ENCODE data around the gene CTNNA1.

GRCh38 chr5:138922494-138922893 is 169.3 kb downstream of the CTNNA1 start:
- TF ChIP-seq CTCF (IDR thresholded peaks at IDR 0.05; ENCODE audit: low read depth, low read length) (no peak), POLR2A (IDR thresholded peaks at IDR 0.05; ENCODE audit: extremely low read depth, insufficient read length) (no peak), MYC (IDR thresholded peaks at IDR 0.05; ENCODE audit: low read depth, low read length) (no peak)
- TF ChIP-seq, protein P1, sequence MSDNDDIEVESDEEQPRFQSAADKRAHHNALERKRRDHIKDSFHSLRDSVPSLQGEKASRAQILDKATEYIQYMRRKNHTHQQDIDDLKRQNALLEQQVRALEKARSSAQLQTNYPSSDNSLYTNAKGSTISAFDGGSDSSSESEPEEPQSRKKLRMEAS (IDR thresholded peaks at IDR 0.05; ENCODE audit: low read depth, low read length): no peak

Data from NB4 (cell line).